ENCODE results near the gene SLC6A18.
"Not testable (repeated sequence)": the region's sequence is repeated elsewhere in the genome, so short reads cannot be mapped to it uniquely, and the experiment has no call there.

SLC6A18 gene

GRCh38 chr5:1279443-1280151 lies 54.4 kb downstream of the SLC6A18 start:
- H3K4me3 ChIP-seq (ENCODE audit: low read length): no peak overlapping the region
- no peak for DNase-seq (ENCODE audit: low read depth, low spot score)

DNA sequence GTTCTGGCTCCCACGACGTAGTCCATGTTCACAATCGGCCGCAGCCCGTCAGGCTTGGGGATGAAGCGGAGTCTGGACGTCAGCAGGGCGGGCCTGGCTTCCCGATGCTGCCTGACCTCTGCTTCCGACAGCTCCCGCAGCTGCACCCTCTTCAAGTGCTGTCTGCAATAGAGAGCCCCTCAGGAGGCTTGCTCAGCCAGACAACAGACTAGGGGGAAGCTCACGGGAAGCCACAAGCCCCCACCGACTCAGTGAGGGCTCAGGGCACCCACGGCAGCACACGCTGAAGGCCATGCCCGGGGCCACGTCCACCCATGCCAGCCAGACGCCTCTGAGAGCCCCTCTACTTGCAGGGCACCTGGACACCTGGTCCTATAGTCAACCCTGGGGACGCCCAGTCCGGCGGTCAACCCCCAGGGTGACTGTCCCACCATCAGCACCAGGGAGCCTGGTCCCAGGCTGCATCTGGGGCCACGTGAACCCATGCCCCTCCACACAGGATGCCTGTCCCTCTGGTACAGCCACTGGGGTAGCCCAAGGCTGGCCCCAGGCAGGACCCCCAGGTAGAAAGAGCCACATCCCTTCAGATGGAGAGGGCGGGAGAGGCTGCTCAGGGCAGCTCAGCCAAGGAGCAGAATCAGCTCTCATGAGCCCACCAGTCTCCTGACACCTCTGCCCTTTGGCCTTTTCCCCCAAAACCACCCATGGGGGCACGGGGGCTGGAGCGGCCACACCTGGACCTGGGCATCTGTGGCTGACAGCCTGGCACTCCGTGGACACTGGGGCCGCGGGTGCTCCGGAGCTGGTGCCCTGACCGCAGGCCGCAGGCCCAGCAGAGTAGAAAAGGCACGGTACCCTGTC lies 55.2 kb downstream of the SLC6A18 start:
- DNase-seq (ENCODE audit: low read depth, low spot score): no peak

GRCh38 chr5:1281038-1281882 lies 56.1 kb downstream of the SLC6A18 start:
- no peak overlapping the region for H3K4me3 ChIP-seq (ENCODE audit: low read length)
- DNase-seq (ENCODE audit: low read depth, low spot score): no peak

More for the DNA sequence above, 55.2 kb downstream of the SLC6A18 start:
- H3K4me3 ChIP-seq (ENCODE audit: low read length): no peak overlapping the region

GRCh38 chr5:1282131-1282992 lies 57.2 kb downstream of the SLC6A18 start:
- no peak overlapping the region for H3K4me3 ChIP-seq (ENCODE audit: low read length)
- DNase-seq (ENCODE audit: low read depth, low spot score): no peak

GRCh38 chr5:1282993-1283728 lies 58.0 kb downstream of the SLC6A18 start:
- not testable (repeated sequence) for H3K4me3 ChIP-seq (ENCODE audit: low read length); DNase-seq (ENCODE audit: low read depth, low spot score)

- DNase-seq (ENCODE audit: low read depth, low spot score); H3K4me3 ChIP-seq (ENCODE audit: low read length): not testable (repeated sequence)
Observed at GRCh38 chr5:1283729-1284041, 58.5 kb downstream of the SLC6A18 start.

- not testable (repeated sequence) for DNase-seq (ENCODE audit: low read depth, low spot score); H3K4me3 ChIP-seq (ENCODE audit: low read length)
Observed at GRCh38 chr5:1284336-1284970, 59.3 kb downstream of the SLC6A18 start.

- no peak for DNase-seq (ENCODE audit: low read depth, low spot score)
- H3K4me3 ChIP-seq (ENCODE audit: low read length): no peak overlapping the region
Observed at GRCh38 chr5:1285141-1285540, 60.0 kb downstream of the SLC6A18 start.

GRCh38 chr5:1285883-1286291 lies 60.7 kb downstream of the SLC6A18 start:
- H3K4me3 ChIP-seq (ENCODE audit: low read length): no peak overlapping the region
- no peak for DNase-seq (ENCODE audit: low read depth, low spot score)

DNA sequence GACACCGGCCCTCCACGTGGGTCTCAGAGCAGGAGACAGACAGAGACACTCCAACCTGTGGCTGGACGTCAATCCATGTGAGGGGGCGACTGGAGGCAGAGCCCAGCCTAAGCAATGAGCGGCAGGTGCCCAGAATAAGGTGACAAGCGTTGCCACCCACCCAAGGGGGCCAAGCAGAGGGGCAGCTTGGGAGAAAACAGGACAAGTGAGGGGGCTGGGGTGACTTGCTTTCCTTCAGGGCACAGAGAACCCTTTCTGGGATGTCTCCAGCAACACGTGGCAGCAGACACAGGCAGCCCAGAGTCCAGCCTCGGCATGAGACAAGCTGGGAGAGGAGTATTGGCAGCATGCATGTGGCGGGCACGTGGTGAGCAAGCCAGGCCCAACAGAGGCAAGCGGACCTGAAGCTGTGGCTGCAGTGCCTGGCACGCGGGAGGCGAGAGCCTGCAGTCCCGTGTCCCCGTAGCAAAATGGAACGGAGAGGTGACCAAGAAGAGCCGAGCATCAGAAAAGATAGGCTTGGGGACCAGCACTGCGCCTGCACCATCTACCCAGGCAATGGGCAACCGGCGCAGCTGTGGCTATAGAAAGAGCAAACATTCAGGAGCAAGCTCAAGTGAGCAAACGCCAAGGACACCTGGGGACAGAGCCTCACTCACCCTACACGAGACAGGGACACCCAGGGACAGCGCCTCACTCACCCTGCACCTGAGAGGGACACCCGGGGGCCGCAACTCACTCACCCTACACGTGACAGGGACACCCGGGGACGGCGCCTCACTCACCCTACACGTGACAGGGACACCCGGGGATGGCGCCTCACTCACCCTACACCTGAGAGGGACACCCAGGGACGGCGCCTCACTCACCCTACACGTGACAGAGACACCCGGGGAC lies 63.5 kb downstream of the SLC6A18 start:
- no peak for DNase-seq (ENCODE audit: low read depth, low spot score)
- H3K4me3 ChIP-seq (ENCODE audit: low read length): no peak overlapping the region

GRCh38 chr5:1289559-1289958 lies 64.4 kb downstream of the SLC6A18 start:
- H3K4me3 ChIP-seq (ENCODE audit: low read length); DNase-seq (ENCODE audit: low read depth, low spot score): not testable (repeated sequence)

DNA sequence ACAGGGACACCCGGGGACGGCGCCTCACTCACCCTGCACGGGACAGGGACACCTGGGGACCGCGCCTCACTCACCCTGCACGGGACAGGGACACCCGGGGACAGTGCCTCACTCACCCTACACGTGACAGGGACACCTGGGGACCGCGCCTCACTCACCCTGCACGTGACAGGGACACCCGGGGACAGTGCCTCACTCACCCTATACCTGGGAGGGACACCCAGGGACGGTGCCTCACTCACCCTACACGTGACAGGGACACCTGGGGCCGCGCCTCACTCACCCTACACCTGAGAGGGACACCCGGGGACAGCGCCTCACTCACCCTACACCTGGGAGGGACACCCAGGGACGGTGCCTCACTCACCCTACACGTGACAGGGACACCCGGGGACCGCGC lies 65.8 kb downstream of the SLC6A18 start:
- not testable (repeated sequence) for DNase-seq (ENCODE audit: low read depth, low spot score); H3K4me3 ChIP-seq (ENCODE audit: low read length)

GRCh38 chr5:1291611-1292080 lies 66.5 kb downstream of the SLC6A18 start:
- no peak for DNase-seq (ENCODE audit: low read depth, low spot score)

DNA sequence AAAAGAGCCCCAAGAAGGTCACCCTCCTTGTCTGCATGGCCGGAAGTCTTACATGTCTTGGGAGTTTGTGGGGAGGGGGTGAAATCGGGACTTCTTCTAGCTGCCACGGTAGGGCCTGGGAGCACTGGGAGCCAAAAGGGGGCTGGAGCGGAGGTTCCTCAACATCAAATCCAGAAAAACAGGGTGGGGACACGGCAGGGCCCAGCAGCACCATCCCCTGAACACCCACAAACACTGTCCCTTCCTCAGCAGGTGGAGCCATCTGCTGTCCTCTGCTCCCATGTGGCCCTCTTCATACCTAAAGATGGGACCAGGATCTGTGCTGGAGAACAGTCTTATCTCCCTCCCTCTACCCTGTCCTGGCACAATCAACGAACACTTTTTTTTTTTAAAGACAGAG lies 67.0 kb downstream of the SLC6A18 start:
- H3K4me3 ChIP-seq (ENCODE audit: low read length): no peak overlapping the region
- DNase-seq (ENCODE audit: low read depth, low spot score): no peak

More at GRCh38 chr5:1291611-1292080, 66.5 kb downstream of the SLC6A18 start:
- H3K4me3 ChIP-seq (ENCODE audit: low read length): no peak overlapping the region

DNA sequence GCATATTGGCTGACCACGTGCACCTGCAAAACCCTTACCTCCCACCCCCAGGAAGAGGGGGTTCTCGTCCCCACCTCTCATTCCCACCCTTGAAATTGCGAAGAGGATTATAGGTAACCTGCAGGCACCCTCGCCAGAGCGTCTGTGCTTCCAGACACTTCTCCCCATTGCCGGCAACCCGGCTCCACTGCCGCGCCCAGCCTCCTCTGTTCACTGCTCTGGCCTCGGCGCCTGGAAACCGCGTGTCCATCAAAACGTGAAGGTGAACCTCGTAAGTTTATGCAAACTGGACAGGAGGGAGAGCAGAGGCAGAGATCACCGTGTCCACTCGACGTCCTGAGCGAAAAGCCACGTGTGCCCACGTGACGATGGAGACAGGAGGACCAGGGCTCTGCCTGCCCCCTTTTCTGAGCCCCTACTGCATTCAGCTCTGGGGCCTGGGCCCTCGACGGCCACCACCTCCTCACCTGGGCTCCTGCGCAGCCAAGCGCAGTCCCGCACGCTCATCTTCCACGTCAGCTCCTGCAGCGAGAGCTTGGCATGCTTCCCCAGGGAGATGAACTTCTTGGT lies 67.8 kb downstream of the SLC6A18 start:
- H3K4me3 ChIP-seq (ENCODE audit: low read length): no peak overlapping the region
- DNase-seq (ENCODE audit: low read depth, low spot score): no peak

Measured in Jurkat, Clone E6-1 (cell line).